M059J (cell line): Measurements from ENCODE around the gene ZNF227. TPM values are rescaled to one million over a fixed set of nuclear protein-coding genes. Genes with fewer than 3 reads are reported as not detected.
"Not testable (repeated sequence)": the region's sequence is repeated elsewhere in the genome, so short reads cannot be mapped to it uniquely, and the experiment has no call there.

Source experiments
- DNase-seq: peaks from one replicate; pipeline ENCODE4 v3.0.0-alpha.2; 2012; ENCODE audit warnings: low read depth
- total RNA-seq: library from RNA; depleted of rRNA; stranded (reverse); fragments of >200 nt; shearing (Covaris generic); gene quantifications from 2 replicates; pipeline ENCODE4 v1.2.3, GENCODE V29; 2014; rRNA removed

Gene ZNF227
- total RNA-seq, 1 experiment from 2014 or later = 17.9 TPM

GRCh38 chr19:44236384-44236783, 24.1 kb downstream of the ZNF227 start:
- DNase-seq = no peak

DNA sequence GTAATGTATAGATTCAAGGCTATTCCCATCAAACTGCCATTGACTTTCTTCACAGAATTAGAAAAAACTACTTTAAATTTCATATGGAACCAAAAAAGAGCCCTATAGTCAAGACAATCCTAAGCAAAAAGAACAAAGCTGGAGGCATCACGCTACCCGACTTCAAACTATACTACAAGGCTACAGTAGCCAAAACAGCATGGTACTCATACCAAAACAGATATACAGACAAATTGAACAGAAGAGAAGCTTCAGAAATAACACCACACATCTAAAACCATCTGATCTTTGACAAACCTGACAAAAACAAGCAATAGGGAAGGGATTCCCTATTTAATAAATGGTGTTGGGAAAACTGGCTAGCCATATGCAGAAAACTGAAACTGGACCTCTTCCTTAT, 40.0 kb downstream of the ZNF227 start:
- not testable (repeated sequence) for DNase-seq

DNA sequence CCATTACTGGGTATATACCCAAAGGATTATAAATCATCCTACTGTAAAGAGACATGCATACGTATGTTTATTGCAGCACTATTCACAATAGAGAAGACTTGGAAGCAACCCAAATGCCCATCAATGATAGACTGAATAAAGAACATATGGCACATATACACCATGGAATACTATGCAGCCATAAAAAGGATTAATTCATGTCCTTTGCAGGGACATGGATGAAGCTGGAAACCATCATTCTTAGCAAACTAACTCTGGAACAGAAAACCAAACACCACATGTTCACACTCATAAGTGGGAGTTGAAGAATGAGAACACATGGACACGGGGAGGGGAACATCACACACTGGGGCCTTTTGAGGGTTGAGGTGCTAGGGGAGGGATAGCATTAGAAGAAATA, 41.1 kb downstream of the ZNF227 start:
- DNase-seq = not testable (repeated sequence)

GRCh38 chr19:44254496-44254895, 42.2 kb downstream of the ZNF227 start:
- DNase-seq = no peak

DNA sequence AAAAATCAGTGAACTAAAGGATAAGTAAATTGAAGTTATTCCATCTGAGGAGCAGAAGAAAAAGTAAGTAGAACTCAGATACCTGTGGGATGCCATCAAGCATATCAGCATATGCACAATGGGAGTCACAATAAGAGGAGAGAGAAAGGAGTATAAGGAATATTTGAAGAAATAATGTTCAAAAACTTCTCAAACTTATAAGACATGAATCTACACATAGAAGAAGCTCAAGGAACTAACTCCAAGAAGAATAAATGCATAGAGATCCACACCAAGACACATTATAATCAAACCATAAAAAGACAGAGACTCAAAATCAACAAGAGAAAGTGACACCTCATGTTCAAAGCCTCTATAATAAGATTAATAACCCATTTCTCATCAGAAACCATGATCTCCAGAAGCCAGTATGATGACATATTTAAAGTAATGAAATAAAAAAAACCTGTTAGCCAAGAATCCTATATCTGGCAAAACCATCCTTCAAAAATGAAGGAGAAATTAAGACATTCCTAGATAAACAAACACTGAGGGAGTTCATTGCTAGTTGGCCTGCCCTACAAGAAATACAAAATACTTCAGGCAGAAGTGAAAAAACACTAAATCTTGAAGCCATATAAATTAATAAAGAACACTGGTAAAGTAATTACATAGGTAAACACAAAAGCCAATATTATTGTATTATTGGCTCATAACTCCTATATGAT, 43.5 kb downstream of the ZNF227 start:
- DNase-seq = no peak

GRCh38 chr19:44258136-44258535, 45.8 kb downstream of the ZNF227 start:
- DNase-seq = no peak

DNA sequence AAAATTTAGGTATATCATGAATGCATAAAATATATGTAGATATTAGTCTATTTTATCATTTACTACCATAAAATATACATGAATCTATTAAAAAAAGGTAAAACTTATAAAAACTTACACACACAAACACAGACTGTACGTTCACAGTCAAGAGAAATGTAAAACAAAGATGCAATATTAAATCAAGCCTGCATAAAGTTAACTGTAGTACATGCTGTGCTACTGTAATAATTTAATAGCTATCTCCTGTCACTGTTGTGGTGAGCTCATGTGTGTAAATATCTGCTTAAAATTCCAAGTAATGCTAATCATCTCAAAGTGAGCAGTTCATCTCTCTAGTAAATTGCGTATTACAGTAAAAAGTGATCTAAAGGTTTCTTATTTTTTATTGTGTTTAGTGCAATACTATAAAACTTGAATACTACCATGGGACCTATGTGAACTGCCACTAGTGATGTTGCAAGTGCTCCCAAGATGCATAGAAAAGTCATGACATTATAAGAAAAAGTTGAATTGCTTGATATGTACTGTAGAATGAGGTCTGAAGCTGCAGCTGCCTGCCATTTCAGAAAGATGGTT, 46.6 kb downstream of the ZNF227 start:
- DNase-seq = no peak

DNA sequence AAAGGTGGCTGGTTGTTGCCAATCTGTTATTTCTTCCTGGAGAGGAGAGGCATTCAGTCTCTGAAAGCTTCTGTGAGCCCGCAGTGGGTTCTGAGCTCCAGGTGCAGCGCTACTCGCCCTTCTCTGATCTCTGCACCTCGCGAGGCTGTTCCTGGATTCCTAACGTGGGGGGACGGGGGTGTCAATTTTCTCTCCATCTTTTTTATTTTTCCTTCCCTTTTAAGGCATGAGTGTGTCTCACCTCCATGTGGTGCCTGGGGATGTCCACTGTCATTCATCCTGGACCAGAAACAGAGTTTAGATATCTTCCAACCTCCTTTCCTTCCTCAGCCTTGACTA, 48.0 kb downstream of the ZNF227 start:
- no peak for DNase-seq

- DNase-seq = peak; percentile 20
Measured at GRCh38 chr19:44260695-44261446, 48.5 kb downstream of the ZNF227 start.

DNA sequence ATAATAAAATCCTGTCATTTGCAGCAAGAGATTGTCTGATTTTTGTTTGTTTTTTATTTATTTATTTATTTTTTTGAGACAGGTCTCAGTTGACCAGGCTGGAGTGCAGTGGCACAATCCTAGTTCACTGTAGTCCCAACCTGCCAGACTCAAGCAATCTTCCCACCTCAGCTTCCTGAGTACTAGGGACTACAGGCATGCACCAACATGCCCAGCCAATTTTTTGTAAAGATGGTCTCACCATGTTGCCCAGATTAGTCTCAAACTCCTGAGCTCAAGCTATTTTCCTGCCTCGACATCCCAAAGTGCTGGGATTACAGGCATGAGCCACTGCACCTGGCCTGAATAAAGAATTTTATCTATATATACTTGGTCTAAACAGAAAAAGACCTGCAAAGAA, 65.0 kb downstream of the ZNF227 start:
- DNase-seq = no peak

GRCh38 chr19:44278181-44278690, 65.9 kb downstream of the ZNF227 start:
- DNase-seq = no peak

DNA sequence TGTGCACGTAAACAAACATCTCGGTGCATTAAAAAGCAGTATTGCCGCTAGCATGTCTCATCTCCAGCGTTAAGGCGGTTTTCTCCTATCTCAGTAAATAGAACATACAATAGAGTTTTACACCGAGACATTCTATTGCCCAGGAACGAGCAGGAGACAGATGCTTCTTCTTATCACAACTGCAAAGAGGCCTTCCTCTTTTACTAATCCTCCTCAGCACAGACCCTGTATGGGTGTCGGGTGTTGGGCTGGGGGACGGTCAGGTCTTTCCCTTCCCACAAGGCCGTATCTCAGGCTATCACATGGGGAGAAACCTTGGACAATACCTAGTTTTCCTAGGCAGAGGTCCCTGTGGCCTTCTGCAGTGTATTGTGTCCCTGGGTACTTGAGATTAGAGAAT, 68.6 kb downstream of the ZNF227 start:
- DNase-seq = no peak

DNA sequence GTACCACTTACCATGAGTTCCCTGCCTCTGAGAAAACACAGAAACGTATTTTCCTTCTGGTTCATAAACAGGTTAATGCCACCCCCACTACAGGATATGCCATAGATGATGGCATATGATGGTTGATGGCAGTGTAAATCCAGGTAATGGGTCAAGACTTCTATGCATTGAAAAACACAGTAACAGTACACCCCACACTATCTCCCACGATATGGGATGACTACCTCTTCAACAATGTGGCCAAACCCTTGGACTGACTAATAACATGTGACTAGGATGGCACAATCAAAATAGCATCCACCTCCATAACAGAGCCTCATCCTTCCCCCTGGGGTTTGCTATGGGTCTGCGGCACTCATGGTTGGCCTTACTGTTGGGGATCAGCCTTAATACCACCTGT, 70.5 kb downstream of the ZNF227 start:
- DNase-seq = no peak

- no peak for DNase-seq
Measured at GRCh38 chr19:44284968-44285367, 72.6 kb downstream of the ZNF227 start.

Other genes with a start within 250 kb of the ZNF227 start
- gene ZNF155, start 228.3 kb upstream of the ZNF227 start, total RNA-seq = 6.1 and 10.2 TPM in 2 replicates
- 4.3 and 9.2 TPM in 2 replicates for gene ZNF230, start 209.6 kb upstream of the ZNF227 start, total RNA-seq
- 6.1 and 10.8 TPM in 2 replicates for gene ZNF222, start 187.2 kb upstream of the ZNF227 start, total RNA-seq
- gene ZNF223, start 160.5 kb upstream of the ZNF227 start, total RNA-seq = 4.4 and 8.6 TPM in 2 replicates
- gene ZNF284, start 140.4 kb upstream of the ZNF227 start, total RNA-seq = 1.3 and 2.6 TPM in 2 replicates
- gene ZNF224, start 118.2 kb upstream of the ZNF227 start, total RNA-seq = 12.4 and 14.3 TPM in 2 replicates
- 2.4 and 3.9 TPM in 2 replicates for gene ZNF225, start 99.1 kb upstream of the ZNF227 start, total RNA-seq
- 3.6 and 6.9 TPM in 2 replicates for gene ZNF234, start 71.0 kb upstream of the ZNF227 start, total RNA-seq
- 9.7 and 20.7 TPM in 2 replicates for gene ZNF226, start 47.4 kb upstream of the ZNF227 start, total RNA-seq
- gene ZNF233, start 47.4 kb downstream of the ZNF227 start, total RNA-seq = 0.10 TPM in 1 of 2 replicates, not detected in the other
- 0.69 and 0.81 TPM in 2 replicates for gene ZNF235, start 92.5 kb downstream of the ZNF227 start, total RNA-seq
- gene ZNF112, start 144.1 kb downstream of the ZNF227 start, total RNA-seq = 3.2 and 7.0 TPM in 2 replicates
- 1.6 and 2.3 TPM in 2 replicates for gene ZNF285, start 189.1 kb downstream of the ZNF227 start, total RNA-seq
- gene ZNF229, start 235.9 kb downstream of the ZNF227 start, total RNA-seq = 7.7 and 13.2 TPM in 2 replicates